Activated CD8-positive, alpha-beta memory T cell treated with anti-CD3 and anti-CD28 coated beads, Interleukin-2, amount 10 ng/mL, durations not matched to agents 7 days and 5 days (primary cell): ENCODE data around the gene RTL10. TPM values are rescaled to one million over a fixed set of nuclear protein-coding genes. Genes with fewer than 3 reads are reported as not detected.

Experiments used
- ATAC-seq: fragments of 150-1000 bp; cut with Tn5 transposase; one replicate; pipeline ENCODE4 v1.10.0; 2021; ENCODE audit warnings: moderate library complexity
- CTCF ChIA-PET: fragments of 350-600 bp; sonication (Branson Sonifier 250); formaldehyde crosslinking; loops from one replicate; lab custom pipeline; 2021; ENCODE audit warnings: antibody characterized with exemption; lab: Charles Lee
- DNase-seq: peaks from one replicate; pipeline ENCODE4 v3.0.0-alpha.2; 2020
- H3K27ac Mint-ChIP-seq: one replicate; pipeline ENCODE4 v1.8.0; 2021; ENCODE audit warnings: mild to moderate bottlenecking, mixed read lengths
- H3K27me3 Mint-ChIP-seq: one replicate; pipeline ENCODE4 v1.8.0; 2021; ENCODE audit warnings: mixed read lengths
- H3K36me3 Mint-ChIP-seq: one replicate; pipeline ENCODE4 v1.8.0; 2021; ENCODE audit warnings: mild to moderate bottlenecking, mixed read lengths
- H3K4me1 Mint-ChIP-seq: one replicate; pipeline ENCODE4 v1.8.0; 2021; ENCODE audit warnings: mixed read lengths
- H3K4me3 Mint-ChIP-seq: one replicate; pipeline ENCODE4 v1.8.0; 2021; ENCODE audit warnings: mild to moderate bottlenecking, moderate library complexity, mixed read lengths
- H3K9me3 Mint-ChIP-seq: one replicate; pipeline ENCODE4 v1.8.0; 2022; ENCODE audit warnings: low read depth, mixed read lengths
- total RNA-seq, 2 experiments: library from RNA; stranded (reverse); gene quantifications; one replicate each; pipeline ENCODE4 v1.2.3, GENCODE V29; 2021

Gene RTL10
- total RNA-seq, 2 experiments from 2014 or later: 12.8 to 15.9 TPM

- Mint-ChIP-seq H3K36me3 (no peaks in the 10 kb centered on the region), H3K4me3 (no peak overlapping the region), H3K27me3 (peaks cover 2% of the 10 kb centered on the region), H3K4me1 (peaks cover 3% of the 10 kb centered on the region), H3K27ac (no peak overlapping the region), H3K9me3 (no peaks in the 10 kb centered on the region)
- DNase-seq (no peak), ATAC-seq (no peak)
- CTCF ChIA-PET: interaction anchor here (0.6 kb wide), 1 partner anchor 177 kb away, joined by 3 read pairs; no protein-coding TSS in a partner anchor
Observed at GRCh38 chr22:19870153-19871022, 15.7 kb upstream of the RTL10 start.

DNA sequence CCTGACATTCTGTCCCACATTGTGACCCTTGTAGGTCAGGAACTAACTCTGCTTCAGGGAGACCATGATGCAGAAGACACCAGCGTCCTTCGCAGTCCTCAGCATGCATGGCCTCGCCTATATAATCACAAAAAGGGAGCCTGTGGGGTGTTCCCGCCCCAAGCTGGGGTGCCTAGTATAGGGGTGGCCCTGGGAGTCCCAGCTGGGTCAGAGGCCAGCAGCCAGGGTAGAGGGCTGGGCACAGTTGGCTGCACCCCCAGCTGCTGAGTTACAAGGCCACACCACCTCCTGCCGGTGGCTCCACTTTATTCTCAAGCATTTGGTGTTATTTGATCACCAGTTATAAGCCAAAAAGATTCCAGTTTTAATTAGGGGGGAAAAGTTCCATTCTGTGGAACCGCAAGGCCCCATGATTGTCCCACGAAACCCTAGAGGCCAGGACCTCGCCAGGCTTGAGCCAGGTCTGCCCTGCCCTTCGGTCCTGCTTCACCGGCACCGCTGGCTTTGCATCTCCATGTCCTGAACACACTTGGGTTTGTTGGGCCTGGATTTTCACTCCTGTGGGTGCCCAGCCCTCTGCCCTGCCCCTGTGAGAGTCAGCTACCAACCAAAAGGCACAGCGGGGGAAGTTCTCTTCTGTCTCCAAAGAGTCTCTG lies 15.0 kb upstream of the RTL10 start:
- no peak for ATAC-seq
- H3K27me3 Mint-ChIP-seq: peaks cover 2% of the 10 kb centered on the region
- no peak overlapping the region for H3K27ac Mint-ChIP-seq
- H3K4me1 Mint-ChIP-seq: peaks cover 3% of the 10 kb centered on the region
- no peaks in the 10 kb centered on the region for H3K36me3 Mint-ChIP-seq
- DNase-seq: no peak
- H3K4me3 Mint-ChIP-seq: no peak overlapping the region
- CTCF ChIA-PET: no interaction called here
- H3K9me3 Mint-ChIP-seq: no peaks in the 10 kb centered on the region

GRCh38 chr22:19868773-19869471 lies 14.2 kb upstream of the RTL10 start:
- no peak overlapping the region for H3K4me3 Mint-ChIP-seq
- peaks cover under 1% of the 10 kb centered on the region for H3K4me1 Mint-ChIP-seq
- DNase-seq: no peak
- no peak overlapping the region for H3K27ac Mint-ChIP-seq
- H3K9me3 Mint-ChIP-seq: no peaks in the 10 kb centered on the region
- ATAC-seq: no peak
- no peaks in the 10 kb centered on the region for H3K36me3 Mint-ChIP-seq
- CTCF ChIA-PET: no interaction called here
- peaks cover 2% of the 10 kb centered on the region for H3K27me3 Mint-ChIP-seq

- H3K27me3 Mint-ChIP-seq: peaks cover 2% of the 10 kb centered on the region
- DNase-seq (no peak), ATAC-seq (no peak)
- H3K27ac Mint-ChIP-seq: no peak overlapping the region
- no peaks in the 10 kb centered on the region for H3K36me3 Mint-ChIP-seq
- no peaks in the 10 kb centered on the region for H3K9me3 Mint-ChIP-seq
- CTCF ChIA-PET: no interaction called here
- H3K4me1 Mint-ChIP-seq: no peaks in the 10 kb centered on the region
- H3K4me3 Mint-ChIP-seq: no peak overlapping the region
Observed at GRCh38 chr22:19868333-19868732, 13.7 kb upstream of the RTL10 start.

GRCh38 chr22:19867617-19868016 lies 12.9 kb upstream of the RTL10 start:
- ATAC-seq: no peak
- no peak for DNase-seq
- no peak overlapping the region for H3K27ac Mint-ChIP-seq
- no peaks in the 10 kb centered on the region for H3K9me3 Mint-ChIP-seq
- no peaks in the 10 kb centered on the region for H3K4me1 Mint-ChIP-seq
- H3K4me3 Mint-ChIP-seq: no peak overlapping the region
- peaks cover 2% of the 10 kb centered on the region for H3K27me3 Mint-ChIP-seq
- H3K36me3 Mint-ChIP-seq: no peaks in the 10 kb centered on the region
- CTCF ChIA-PET: no interaction called here

- Mint-ChIP-seq H3K9me3 (no peaks in the 10 kb centered on the region), H3K4me1 (no peaks in the 10 kb centered on the region), H3K36me3 (no peaks in the 10 kb centered on the region), H3K27me3 (peaks cover 2% of the 10 kb centered on the region), H3K27ac (no peak overlapping the region), H3K4me3 (no peak overlapping the region)
- CTCF ChIA-PET: interaction anchor here (0.8 to 1.2 kb wide), 2 partner anchors 9 to 44 kb away, joined by 3 to 4 read pairs; no protein-coding TSS in a partner anchor
- DNase-seq (no peak), ATAC-seq (no peak)
Observed at GRCh38 chr22:19866665-19867009, 12.0 kb upstream of the RTL10 start.

DNA sequence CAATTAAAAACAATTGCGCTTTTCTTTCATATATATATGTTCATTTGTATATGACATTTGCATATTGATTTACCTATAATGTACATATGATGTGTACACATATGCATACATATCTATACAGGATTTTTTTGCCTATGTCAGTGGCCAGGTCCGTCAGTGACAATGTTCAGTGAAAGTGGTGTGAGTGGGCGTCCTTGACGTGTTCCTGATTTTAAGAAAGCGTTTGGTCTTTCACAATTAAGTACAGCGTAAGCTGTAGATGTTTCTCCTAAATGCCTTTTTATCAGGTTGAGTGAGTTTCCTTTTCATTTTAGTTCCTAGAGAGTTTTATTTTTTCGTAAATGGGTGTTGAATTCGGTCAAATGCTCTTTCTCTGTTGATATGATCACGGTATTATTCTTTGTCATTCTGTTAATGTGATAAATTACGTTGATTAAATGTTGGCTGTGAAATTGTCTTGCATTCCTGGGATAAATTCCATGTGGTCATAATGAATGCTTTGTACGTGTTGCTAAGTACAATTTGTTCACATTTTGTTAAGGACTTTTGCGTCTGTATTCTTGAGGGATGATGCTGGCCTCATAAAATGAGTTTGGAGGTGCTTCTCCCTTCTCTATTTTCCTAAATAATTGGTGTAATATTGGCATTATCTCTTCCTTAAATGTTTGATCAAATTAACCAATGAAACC lies 10.6 kb upstream of the RTL10 start:
- CTCF ChIA-PET: interaction anchor here (1.6 kb wide), 1 partner anchor 135 kb away, joined by 8 read pairs; no protein-coding TSS in a partner anchor
- no peak overlapping the region for H3K27ac Mint-ChIP-seq

GRCh38 chr22:19864538-19865106 lies 9.9 kb upstream of the RTL10 start:
- H3K4me1 Mint-ChIP-seq: no peaks in the 10 kb centered on the region

More for the DNA sequence above, 10.6 kb upstream of the RTL10 start:
- ATAC-seq (no peak), DNase-seq (no peak)
- no peaks in the 10 kb centered on the region for H3K4me1 Mint-ChIP-seq
- H3K4me3 Mint-ChIP-seq: no peak overlapping the region
- no peaks in the 10 kb centered on the region for H3K9me3 Mint-ChIP-seq
- no peaks in the 10 kb centered on the region for H3K36me3 Mint-ChIP-seq
- peaks cover 2% of the 10 kb centered on the region for H3K27me3 Mint-ChIP-seq

GRCh38 chr22:19863571-19863970 lies 8.9 kb upstream of the RTL10 start:
- no peak overlapping the region for H3K4me3 Mint-ChIP-seq
- CTCF ChIA-PET: interaction anchor here (1.3 kb wide), 1 partner anchor 8 kb away, joined by 5 read pairs; no protein-coding TSS in a partner anchor
- no peak overlapping the region for H3K27ac Mint-ChIP-seq
- H3K4me1 Mint-ChIP-seq: no peaks in the 10 kb centered on the region
- no peaks in the 10 kb centered on the region for H3K9me3 Mint-ChIP-seq
- H3K27me3 Mint-ChIP-seq: peaks cover 2% of the 10 kb centered on the region
- no peak for DNase-seq
- ATAC-seq: no peak
- no peaks in the 10 kb centered on the region for H3K36me3 Mint-ChIP-seq

More at GRCh38 chr22:19864538-19865106, 9.9 kb upstream of the RTL10 start:
- Mint-ChIP-seq H3K9me3 (no peaks in the 10 kb centered on the region), H3K27ac (no peak overlapping the region), H3K4me3 (no peak overlapping the region), H3K27me3 (peaks cover 2% of the 10 kb centered on the region), H3K36me3 (no peaks in the 10 kb centered on the region)
- DNase-seq (no peak), ATAC-seq (no peak)
- CTCF ChIA-PET: interaction anchor here (1.3 to 1.6 kb wide), 2 partner anchors 9 to 134 kb away, joined by 5 to 8 read pairs; no protein-coding TSS in a partner anchor

DNA sequence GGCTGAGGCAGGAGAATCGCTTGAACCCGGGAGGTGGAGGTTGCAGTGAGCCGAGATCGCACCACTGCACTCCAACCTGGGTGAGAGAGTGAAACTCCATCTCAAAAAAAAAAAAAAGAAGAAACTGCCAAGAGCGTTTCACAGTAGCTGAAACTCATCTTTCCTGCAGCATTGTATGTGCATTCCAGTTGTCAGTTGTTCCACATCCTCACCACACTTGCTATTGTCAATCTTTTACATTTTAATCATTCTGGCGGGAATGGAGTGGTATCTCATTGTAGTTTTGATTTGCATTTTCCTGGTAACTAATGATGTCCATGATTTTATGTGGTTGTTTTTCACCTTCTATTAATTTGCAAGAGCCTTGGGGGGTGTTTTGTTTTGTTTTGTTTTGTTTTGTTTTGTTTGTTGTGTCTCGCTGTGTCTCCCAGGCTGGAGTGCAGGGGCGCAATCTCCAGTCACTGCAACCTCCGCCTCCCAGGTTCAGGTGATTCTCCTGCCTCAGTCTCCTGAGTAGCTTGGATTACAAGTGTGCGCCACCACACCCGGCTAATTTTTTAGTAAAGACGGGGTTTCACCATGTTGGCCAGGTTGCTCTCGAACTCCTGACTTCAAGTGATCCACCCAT lies 8.1 kb upstream of the RTL10 start:
- H3K27me3 Mint-ChIP-seq: peaks cover 2% of the 10 kb centered on the region
- ATAC-seq: no peak
- H3K4me1 Mint-ChIP-seq: no peaks in the 10 kb centered on the region
- CTCF ChIA-PET: no interaction called here
- no peak overlapping the region for H3K4me3 Mint-ChIP-seq
- no peak for DNase-seq
- H3K27ac Mint-ChIP-seq: no peak overlapping the region
- no peaks in the 10 kb centered on the region for H3K9me3 Mint-ChIP-seq
- H3K36me3 Mint-ChIP-seq: peaks cover 2% of the 10 kb centered on the region

GRCh38 chr22:19859861-19860510 lies 5.3 kb upstream of the RTL10 start:
- ATAC-seq (no peak), DNase-seq (no peak)
- Mint-ChIP-seq H3K27ac (no peak overlapping the region), H3K4me1 (peaks cover 16% of the 10 kb centered on the region), H3K27me3 (no peaks in the 10 kb centered on the region), H3K36me3 (peaks cover 5% of the 10 kb centered on the region), H3K4me3 (no peak overlapping the region), H3K9me3 (no peaks in the 10 kb centered on the region)
- CTCF ChIA-PET: interaction anchor here (1.3 kb wide), 1 partner anchor 50 kb away, joined by 3 read pairs; no protein-coding TSS in a partner anchor

DNA sequence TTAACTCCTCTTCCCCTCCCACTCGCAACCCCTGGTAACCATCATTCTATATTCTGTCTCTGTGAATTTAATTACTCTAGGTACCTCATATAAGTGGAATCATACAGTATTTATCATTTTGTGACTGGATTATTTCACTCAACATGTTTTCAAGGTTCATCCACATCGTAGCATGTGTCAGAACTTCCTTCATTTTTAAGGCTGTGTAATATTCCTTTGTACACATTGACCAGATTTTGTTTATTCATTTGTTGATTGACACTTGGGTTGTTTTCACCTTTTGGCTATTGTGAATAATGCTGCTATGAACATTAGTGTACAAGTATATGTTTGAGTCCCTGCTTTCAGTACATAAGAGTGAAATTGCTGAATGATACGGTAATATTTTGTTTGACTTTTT lies 2.7 kb upstream of the RTL10 start:
- no peaks in the 10 kb centered on the region for H3K27me3 Mint-ChIP-seq
- no peak overlapping the region for H3K27ac Mint-ChIP-seq
- DNase-seq: no peak
- H3K4me3 Mint-ChIP-seq: no peak overlapping the region
- peaks cover 5% of the 10 kb centered on the region for H3K36me3 Mint-ChIP-seq
- H3K9me3 Mint-ChIP-seq: no peaks in the 10 kb centered on the region
- ATAC-seq: no peak
- H3K4me1 Mint-ChIP-seq: peaks cover 33% of the 10 kb centered on the region
- CTCF ChIA-PET: no interaction called here
